NCI-H446 (cell line): Measurements from ENCODE around the gene ATG7.
"Not testable (repeated sequence)": the region's sequence is repeated elsewhere in the genome, so short reads cannot be mapped to it uniquely, and the experiment has no call there.

Source experiments
- DNase-seq, 2 experiments: peaks; one replicate each; lab custom pipeline; 2025; lab: John Stamatoyannopoulos, UW

The ATG7 gene

DNA sequence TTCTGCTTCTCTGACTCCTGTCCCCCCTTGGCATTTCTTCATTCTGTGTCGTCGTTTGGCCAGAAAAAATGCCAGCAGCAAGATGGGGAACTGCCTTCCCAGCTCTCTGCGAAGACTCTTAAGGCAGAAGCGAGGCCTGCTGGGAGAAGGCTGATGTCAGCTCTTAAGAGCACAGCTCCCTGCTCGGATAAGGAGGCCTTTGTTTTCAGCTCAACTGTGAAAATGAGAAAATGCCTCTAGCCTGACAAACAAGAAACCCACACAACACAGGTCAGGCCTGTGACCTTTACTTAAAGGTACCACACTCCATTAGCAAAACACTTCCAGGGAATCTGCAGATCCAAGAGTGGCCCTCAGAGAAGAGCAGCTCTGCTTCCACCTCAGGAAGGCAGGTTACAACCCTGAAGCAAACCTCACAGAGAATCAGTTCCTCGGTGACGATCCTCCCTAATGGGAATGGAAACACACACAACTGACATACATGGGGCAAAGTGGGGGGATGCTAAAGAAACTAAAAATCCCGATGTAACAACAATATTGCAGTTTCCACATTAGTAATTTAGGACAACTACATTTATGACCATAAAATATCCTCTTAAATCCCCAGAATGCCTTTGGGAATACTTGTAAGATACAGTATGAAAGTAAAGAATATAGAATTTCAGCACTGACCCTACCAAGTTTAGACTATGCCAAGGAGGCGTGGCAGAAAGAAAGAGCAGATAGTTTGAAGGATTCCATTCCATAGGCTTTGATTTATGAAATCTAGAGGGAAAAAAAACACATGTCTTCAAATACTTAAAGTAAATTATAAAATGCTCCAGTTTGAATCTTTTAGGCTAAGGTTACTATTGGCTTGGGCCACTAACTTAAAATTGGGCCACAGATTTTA is 319.4 kb downstream of the ATG7 start:
- peak in 1 of 2 experiments; percentile 8 for DNase-seq

DNA sequence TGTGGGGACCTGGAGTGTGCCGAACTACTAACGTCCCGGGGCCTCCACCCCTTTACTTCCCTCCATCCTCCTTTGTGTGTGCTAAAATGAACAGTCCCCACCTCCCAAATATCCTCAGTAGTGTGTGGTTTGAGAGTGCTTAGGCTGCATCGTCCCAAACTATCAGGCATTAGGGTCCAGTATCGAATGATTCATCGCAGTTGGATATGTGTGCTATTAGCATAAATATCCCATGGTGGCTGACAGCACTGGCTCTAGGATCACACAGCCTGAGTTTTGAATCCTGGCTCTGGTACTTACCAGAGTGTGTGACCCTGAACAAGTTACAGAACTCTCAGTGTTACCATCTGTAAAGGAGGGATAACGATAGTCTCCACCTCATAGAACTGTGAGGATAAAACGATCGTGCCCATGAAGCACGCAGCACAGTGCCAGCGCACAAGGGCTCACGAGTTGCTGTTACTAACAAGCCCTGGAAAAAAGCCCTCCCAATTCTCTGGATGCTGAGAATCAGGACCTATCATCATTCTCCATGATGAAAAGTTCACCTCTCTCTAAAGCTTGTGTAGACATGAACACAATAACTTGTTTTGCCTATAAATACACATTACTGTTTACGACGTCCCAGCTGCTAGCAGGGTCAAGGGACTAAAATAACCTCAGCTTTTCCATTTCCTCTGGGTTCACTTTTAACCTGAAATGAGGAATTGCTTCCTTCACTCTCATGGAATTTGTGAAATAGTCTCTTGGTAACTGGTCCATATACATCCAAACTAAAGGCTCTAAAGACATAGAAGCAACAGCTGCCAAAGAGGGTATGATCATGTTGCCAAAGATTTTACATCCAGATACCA is 320.5 kb downstream of the ATG7 start:
- DNase-seq: no peak

DNA sequence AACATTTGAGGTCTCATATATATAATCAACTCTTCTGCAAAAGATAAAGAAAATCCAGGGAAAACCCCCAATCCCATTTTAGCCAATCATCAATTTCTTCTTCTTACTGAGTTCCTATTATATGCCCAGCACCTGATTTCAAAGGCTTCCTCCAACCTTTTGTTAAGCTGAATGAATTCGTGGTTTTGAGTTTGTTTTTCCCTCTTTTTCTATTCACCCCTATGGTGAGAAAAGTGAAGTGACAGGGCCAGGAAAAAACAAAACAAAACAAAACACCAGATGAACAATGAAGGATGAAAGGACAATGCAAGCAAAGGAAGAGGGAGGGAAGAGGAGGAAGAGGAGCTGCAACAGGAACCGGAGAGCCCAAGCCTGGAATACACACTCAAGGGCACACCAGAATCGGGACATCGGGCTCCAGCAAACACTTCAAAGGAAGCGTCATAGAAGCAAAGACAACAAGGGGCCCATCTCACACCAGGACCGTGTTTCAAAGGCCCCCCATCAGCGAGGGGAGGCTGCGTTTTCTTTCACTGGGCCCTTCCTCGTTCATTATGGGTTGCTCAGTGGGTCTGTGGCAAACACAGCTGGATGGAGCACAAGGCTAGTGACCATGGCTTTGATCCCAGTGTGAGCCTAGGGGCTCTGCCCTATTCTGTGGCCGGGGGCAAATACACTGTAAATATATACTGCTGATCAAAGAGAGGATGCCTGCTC is 321.3 kb downstream of the ATG7 start:
- no peak for DNase-seq

DNA sequence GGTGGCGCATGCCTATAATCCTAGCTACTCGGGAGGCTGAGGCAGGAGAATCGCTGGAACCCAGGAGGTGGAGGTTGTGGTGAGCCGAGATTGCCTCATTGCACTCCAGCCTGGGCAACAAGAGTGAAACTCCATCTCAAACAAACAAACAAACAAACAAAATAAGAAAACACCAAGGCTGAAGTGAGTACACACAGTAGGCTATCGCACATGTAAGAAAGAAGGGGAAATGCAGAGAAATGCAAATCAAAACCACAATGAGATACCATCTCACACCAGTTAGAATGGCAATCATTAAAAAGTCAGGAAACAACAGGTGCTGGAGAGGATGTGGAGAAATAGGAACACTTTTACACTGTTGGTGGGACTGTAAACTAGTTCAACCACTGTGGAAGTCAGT is 322.8 kb downstream of the ATG7 start:
- DNase-seq: not testable (repeated sequence)

DNA sequence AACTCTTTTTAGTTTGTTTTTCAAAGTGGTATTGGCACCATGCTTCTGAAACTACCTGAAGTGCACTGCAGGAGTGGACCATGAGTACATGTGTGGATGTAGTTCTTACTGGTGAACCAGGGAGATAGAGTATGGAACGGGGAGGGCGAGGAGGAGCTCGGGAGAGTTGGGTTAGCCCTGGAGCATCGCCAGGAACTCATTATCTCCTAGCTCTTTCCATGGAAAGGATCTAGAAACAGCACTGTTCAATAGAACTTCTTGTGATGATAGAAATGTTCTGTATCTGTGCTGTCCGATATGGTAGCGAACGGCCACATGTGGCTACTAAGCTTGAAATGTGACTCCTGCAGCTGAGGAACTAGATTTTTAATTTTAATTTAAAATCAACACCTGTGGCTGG is 324.2 kb downstream of the ATG7 start:
- DNase-seq: no peak

DNA sequence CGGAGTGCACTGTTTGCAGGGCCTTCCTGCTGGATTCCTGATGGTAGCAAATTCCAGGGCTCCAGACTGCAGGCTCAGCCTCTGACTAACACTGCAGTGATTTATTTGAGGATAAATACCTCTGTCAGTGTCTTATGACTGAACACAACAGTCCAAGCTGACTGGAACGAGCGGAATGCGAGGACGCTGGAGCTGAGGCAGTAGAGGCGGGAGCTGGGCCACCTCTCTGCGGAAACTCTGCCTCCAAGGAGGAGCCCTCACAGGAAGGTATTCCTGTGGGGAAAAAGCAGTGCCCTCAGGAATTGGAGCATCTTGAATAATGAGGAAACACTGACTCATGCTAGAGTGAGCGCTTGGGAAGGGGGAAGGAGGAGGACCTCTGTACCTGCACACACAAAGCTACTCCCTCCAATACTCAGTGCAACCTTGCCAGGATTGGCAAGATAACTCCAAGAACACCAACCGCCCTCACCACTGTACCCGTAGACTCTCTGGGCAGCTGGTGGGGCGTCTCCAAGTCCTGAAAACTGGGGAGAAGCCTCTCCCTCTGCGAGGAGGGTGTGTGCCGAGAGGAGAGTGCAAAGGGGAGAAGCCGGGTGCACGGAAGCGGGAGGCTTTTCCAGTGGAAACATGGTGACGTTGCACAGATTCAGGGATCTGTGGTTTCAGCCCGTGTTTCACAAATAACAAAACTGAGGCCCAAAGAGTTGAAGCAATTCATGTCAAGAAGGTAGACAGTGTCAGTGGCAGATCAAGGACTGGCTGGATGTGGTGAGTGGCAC is 328.5 kb downstream of the ATG7 start:
- no peak for DNase-seq

DNA sequence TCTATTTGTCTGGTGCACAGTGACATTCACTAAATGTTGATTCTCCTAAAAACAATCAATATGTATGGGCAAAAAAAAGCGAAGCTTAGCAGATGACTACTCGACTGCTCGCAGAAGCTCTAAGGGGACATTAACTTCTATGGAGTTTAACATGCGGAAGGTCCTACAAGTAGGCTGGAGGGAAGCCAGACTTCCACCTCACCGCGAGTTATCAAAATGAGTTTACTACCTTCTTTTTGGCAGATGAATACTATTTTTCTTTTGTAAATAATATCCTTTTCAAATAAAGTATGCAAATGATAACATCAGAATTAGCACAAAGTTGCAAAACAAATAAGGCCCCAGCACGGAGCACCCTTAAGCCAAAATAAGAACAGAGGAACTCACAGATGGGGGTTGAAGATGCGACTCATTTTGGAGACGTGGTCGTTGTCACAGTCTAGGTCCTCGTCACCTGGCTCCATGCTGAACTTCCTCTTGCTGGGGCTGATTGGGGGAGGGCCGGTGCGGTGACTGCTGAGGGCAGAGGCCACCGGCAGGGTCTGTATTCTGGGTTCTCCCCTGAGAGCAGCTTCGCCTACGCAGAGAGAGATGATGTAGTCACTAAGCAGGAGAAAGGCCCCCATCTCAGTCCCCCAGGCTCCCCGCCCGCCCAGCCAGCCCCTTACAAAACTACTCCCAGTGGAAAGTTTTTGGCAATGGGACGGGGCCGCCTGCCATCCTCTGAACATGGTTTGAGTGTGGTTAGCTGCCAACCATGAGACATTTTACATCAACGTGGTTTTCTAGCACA is 329.4 kb downstream of the ATG7 start:
- no peak for DNase-seq

DNA sequence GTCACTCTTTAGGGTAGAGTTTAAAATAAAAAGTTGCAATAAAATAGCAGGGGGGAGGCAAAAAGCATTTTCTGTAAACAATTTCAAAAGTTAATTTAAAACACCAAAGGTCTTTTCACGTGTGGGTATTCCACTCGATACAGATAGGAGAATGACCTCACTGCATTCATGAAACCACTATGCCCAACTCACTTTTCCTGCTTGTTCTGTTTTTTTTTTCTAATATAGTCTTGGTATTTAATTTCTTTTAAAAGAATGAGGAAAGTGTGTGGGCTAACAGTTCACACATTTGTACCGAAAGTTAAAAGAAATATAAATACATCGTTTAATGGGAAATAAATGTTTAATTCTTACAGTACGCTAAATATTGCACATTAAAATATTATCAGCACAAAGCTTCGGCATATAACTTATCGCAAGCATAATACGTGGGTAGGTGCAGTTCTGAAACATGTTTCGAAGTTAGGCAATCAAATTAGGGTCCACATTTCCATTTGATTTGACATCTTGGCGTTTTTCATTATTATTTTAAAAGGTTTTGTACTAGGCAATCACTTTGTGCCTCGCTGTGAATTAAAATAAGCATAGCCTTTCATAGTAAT is 330.1 kb downstream of the ATG7 start:
- DNase-seq: no peak

DNA sequence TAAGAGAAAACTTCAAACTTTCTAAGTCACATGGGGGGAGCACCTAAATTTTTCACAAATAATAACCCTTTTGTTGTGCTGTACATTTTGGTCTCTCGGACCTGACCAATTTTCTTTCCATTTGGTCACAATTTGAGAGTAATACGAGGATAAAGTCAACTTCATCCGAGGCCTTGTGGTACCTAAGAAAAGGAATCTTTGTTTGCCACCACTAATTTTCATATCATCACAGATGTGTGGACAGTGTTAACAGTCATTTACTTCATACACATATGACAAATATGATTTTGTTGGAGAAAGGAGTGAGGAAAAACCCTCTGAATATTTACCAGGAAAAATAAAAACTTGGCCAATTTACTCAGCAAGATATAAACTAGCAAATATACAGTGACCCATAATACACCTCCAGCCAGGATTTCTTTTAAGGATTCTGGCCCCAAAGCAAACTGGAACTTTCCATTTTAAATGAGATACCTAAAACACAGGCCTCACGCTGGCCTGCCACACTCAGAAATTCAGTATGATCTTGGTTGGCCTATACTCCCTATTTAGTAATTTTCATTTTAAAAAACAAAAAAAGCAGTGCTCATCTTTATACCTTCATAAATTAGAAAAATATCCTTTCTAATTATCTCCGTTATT is 330.8 kb downstream of the ATG7 start:
- DNase-seq: no peak

DNA sequence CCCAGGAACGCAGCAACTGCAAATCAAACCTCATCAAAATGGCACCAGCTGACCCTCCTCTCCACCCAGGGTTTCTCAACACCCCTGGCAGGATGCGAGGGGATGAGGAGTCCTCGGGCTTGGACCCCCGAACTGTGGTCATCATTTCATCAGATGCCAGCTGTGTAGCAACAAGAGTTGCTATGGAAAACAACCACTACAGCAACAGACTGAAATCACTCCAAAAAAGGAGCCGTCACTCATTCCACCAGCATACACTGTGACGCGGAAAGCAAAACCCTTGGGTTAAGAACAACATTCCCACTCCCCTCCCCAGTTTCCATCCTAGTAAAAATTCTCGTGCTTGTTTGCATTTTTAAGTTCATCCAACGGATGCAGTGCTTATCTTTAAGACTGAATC is 331.4 kb downstream of the ATG7 start:
- DNase-seq: no peak

DNA sequence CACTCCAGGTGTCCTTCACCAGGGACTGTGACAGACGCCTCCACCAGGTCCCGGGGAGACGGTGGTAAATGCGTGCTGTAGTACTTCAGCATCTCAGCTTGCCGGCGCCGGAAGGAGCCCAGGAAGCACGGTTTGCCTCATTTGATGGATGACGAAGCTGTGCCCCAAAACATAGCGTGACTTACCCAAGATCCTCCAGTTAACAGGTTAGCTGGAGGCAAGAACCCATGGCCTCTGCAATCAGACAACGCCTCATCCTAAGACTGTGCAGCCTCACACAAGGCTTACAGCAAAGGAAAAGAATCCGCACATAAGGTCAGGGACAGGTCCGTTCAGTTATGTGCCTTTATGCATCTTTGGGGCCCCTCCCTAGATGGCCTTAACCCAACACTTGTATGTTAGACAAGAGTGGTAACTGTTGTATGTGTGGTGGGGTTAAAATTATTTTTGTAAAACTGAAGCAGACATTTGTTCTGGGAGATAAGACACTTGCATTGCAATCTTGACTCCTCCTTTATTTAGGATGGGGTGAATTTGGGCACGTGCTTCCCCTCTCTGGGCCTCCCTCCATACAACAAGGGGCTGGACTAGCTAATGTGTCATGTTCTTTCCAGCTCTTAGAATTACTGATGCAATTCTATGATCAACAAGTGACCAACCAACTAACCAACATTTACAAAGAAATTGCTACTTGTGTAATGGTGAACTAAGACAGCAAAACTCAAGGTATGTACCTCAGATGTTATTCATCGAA is 332.1 kb downstream of the ATG7 start:
- no peak for DNase-seq

DNA sequence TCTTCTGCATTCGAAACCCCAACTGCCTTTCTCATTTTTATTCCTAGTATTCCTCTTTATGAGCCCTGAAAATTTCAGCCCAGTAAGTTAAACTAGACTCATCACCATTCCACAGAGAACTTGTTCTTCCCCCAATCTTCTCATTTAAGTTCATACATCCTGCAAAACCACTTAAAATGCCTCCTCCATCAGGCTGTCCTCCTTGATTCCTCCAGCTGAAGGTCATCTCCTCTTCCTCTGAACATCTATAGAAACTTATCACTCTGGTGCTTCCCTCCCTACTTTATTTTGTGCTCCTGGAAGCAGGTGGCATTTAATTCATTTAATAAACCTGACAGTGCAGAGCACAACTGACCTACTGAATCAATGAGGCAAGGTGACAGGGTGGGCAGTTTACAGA is 333.2 kb downstream of the ATG7 start:
- DNase-seq: no peak

DNA sequence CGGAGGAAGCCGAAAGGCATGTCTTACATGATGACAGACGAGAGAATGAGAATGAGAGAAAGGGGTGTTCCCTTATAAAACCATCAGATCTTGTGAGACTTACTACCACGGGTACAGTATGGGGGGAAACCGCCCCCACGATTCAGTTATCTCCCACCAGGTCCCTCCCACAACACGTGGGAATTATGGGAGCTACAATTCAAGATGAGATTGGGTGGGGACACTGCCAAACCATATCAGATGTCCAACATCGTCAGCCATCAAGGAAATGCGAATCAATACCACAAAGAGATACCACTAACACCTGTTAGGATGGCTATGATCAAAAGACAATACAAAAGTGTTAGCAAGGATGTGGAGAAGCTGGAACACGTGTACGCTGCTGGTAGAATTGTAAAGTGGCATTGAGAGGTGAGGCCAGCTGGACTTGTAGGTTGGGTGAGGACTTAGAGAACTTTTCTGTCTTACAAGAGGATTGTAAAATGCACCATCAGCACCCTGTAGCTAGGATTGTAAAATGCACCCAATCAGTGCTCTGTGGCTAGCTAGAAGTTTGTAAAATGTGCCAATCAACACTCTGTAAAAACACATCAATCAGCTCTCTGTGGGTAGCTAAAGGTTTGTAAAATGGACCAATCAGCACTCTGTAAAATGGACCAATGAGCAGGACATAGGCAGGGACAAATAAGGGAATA is 334.0 kb downstream of the ATG7 start:
- DNase-seq: no peak

DNA sequence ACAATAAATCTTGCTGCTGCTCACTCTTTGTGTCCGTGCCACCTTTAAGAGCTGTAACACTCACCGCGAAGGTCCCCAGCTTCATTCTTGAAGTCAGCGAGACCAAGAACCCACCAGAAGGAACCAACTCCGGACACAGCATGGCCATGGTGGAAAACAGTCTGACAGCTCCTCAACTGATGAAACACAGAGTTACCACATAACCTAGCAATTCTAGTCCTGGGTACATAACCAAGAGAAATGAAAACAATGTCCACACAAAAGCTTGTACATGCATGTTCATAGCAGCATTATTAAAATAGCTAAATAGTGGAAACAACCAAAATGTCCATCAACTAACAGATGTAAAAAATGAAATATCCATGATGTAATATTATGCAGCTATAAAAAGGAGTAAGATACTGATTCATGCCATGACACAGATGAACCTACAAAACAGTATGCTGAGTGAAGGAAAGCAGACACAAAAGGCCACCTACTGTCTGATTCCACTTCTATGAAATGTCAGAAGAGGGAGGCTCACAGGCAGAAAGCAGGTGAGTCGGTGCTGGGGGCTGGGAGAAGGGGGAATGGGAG is 334.8 kb downstream of the ATG7 start:
- DNase-seq: no peak
